Mesenteric fat pad (tissue), 1 donor: ENCODE data around the gene CELF5. TPM values are rescaled to one million over a fixed set of nuclear protein-coding genes. Genes with fewer than 3 reads are reported as not detected.

Experiments used
- DNase-seq: peaks from one replicate; pipeline ENCODE4 v3.0.0-alpha.2; 2020; ENCODE audit warnings: low spot score
- long read RNA-seq: library from polyadenylated mRNA; unstranded; transcript quantifications from one replicate; pipeline ENCODE4 v2.0.0, GENCODE V29; 2020
- total RNA-seq: library from RNA; stranded (reverse); fragmentation: NEBNext Ultra II Directional; extraction: Animal tissue kit (Norgen Biotek cat#: 25700); gene quantifications from one replicate; pipeline ENCODE4 v1.2.1, GENCODE V29; 2021
- donor health status: DM: yes; HTN: yes; CAD: no.

The CELF5 gene
- total RNA-seq = not detected
- long read RNA-seq = 0 reads

DNA sequence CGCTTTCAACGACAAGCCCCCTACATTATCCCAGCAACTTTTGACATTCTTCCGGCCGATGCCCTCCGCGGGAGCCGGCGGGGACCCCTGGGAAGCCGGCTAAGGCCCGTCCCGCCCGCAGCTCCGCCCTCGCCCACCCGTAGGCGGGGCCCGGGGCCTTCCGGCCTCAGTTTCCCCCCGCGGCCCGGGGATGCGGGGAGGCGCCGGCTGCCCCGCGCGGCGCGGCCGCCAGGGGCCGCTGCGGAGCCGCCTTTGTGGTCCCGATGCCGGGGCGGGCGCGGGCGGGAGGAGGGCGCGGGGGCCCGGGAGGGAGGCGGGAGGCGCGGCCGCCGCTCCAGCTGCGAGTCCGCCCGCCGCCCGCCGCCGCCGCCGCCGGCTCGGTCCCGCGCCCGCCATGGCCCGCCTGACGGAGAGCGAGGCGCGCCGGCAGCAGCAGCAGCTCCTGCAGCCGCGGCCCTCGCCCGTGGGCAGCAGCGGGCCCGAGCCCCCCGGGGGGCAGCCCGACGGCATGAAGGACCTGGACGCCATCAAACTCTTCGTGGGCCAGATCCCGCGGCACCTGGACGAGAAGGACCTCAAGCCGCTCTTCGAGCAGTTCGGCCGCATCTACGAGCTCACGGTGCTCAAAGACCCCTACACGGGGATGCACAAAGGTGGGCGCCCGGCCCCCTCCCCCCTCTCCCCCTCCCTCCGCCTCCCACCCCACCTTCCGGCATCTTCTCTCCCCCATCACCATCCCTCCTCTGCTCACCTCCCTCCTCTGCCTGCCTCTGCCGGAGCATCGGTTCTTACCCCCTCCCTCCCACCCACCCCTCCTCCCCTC is at the start of gene CELF5:
CELF5 (plus strand) TSS at position 316 of the 823 bp plus-strand sequence; CDS start at position 395, 79 bp downstream.
- DNase-seq = no peak

DNA sequence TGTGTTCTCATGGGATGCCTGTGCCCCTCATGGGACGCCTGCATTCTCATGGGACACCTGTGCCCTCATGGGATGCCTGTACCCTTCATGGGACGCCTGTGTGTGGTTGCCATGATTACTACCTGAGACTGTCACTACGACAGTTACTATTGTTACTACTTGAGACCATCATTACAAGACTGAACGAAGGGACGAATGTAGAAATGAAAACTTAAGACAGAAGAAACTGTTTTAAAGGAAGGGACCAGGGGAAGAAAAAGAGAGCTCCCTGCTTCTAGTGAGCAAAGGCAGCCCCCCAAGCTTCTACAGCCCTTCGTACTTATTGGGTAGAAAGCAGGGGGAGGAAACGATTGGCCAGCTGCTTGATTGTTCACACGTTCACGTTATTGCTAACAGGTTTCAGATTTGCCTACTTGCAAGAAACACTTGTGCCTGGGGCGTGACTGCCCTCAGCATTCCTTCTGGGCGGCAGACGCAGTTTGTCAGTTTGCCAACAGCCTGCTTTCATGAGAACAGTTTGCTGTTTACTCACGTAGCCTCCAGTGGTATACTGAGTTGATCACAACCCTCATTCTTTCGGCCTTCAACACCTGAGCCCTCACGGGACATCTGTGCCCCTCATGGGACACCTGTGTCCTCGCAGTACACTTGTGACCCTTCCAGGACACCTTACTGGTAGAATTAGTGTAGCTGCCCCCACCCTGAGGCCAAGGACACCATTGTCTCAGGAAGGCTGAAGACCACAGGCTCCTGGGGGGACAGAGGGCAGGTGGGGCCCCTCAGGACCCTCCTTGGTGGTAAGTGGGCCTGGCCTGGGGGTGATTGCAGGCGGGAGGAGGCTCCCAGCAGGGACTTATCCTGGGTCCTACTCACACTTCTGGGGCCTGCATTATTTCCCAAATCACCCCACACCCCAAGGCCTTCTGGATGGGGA is 48.4 kb upstream of the CELF5 start:
- DNase-seq = no peak

DNA sequence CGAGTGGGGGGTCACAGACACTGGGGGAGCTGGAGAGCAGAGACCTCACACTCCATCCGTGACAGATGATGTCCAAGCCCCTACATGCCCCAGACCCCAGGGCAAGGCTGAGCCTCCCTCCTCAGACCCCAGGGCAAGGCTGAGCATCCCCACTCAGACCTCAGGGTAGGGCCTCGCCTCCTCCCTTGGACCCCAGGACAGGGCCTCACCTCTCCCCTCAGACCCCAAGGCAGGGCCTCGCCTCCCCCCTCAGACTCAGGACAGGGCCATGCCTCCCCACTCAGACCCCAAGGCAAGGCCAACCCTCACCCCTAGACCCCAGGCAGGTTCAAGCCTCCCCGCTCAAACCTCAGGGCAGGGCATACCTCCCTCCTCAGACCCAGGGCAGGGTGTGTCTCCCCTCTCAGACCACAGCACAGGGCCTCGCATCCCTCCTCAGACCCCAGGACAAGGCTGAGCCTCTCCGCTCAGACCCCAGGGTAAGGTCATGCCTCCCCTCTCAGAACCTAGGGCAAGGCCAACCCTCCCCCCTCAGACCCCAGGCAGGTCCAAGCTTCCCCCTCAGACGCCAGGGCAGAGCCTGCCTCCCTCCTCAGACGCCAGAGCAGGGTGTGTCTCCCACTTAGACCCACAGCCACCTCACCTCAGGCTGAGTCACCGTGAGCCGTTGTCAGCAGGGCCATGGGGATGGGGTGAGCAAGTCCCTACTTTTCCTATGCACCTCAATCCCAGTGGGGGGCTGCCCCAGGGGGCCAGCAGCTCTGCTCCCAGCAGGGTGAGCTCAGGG is 47.6 kb upstream of the CELF5 start:
- no peak for DNase-seq

DNA sequence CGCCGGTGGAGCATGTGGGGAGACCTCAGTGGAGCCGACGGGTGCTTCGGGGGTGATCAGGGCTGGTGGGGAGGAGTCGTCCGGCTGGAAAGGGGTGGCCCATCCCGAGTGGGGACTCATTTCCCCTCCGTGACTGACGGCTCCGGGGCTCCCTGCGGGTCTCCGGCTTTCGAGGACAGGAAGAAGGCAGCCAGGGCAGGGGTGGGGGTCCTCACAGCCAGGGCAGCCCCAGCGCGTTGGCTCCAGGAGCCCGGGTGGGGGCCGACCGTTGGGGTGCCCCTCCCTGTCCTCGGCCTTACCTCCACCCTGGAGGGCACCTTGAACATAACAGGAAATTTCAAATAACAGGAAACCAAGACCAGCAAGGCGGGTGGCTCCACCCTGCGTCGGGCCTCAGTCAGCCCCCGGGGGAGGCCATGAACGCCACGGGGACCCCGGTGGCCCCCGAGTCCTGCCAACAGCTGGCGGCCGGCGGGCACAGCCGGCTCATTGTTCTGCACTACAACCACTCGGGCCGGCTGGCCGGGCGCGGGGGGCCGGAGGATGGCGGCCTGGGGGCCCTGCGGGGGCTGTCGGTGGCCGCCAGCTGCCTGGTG is 46.0 kb upstream of the CELF5 start, which contains the start of gene S1PR4:
S1PR4 (plus strand) TSS at position 393 of the 596 bp plus-strand sequence; CDS start at position 417, 24 bp downstream.
- no peak for DNase-seq

DNA sequence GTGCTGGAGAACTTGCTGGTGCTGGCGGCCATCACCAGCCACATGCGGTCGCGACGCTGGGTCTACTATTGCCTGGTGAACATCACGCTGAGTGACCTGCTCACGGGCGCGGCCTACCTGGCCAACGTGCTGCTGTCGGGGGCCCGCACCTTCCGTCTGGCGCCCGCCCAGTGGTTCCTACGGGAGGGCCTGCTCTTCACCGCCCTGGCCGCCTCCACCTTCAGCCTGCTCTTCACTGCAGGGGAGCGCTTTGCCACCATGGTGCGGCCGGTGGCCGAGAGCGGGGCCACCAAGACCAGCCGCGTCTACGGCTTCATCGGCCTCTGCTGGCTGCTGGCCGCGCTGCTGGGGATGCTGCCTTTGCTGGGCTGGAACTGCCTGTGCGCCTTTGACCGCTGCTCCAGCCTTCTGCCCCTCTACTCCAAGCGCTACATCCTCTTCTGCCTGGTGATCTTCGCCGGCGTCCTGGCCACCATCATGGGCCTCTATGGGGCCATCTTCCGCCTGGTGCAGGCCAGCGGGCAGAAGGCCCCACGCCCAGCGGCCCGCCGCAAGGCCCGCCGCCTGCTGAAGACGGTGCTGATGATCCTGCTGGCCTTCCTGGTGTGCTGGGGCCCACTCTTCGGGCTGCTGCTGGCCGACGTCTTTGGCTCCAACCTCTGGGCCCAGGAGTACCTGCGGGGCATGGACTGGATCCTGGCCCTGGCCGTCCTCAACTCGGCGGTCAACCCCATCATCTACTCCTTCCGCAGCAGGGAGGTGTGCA is 45.3 kb upstream of the CELF5 start:
- no peak for DNase-seq

DNA sequence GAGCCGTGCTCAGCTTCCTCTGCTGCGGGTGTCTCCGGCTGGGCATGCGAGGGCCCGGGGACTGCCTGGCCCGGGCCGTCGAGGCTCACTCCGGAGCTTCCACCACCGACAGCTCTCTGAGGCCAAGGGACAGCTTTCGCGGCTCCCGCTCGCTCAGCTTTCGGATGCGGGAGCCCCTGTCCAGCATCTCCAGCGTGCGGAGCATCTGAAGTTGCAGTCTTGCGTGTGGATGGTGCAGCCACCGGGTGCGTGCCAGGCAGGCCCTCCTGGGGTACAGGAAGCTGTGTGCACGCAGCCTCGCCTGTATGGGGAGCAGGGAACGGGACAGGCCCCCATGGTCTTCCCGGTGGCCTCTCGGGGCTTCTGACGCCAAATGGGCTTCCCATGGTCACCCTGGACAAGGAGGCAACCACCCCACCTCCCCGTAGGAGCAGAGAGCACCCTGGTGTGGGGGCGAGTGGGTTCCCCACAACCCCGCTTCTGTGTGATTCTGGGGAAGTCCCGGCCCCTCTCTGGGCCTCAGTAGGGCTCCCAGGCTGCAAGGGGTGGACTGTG is 44.6 kb upstream of the CELF5 start:
- DNase-seq = no peak

DNA sequence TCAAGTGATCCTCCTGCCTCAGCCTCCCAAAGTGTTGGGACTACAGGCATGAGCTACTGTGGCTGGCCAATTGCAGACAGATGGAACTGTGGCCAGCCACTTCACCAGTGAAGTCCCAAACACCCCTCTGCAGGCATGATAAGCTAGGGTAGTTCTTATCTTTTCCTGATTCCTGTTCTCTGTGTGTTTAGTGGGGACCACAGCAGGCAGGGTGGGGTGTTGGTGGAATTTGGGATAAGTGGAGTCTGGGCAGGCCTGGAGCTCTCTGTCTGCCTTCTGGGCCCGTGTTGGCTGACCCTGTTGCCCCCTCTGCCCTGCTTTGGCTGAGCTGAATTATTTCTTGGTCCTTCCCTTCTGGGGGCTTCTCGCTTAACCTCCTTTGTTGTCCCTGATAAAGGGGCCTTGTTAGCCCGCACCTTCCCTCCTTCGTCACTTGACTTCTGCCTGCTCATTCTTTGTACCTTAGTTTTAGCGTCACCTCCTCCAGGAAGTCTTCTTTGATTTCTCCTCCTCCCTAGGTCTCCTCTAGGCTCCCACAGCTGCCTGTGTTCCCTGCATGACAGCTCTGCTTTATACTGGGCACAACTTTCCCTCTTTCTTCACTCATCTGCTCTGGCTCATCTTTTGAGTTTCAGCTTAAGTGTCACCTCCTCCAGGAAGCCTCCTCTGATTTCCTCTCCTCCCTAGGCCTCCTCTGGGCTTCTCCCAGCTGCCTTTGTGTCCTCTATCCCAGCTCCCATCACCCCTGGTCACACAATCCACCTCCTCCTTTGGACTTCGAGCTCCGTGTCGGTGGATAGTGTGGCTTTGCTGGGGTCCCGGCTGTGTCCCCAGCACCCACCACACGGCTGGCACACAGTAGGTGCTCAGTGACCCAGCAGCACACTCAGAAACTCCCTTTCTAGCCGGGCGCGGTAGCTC is 40.5 kb upstream of the CELF5 start:
- DNase-seq = no peak

DNA sequence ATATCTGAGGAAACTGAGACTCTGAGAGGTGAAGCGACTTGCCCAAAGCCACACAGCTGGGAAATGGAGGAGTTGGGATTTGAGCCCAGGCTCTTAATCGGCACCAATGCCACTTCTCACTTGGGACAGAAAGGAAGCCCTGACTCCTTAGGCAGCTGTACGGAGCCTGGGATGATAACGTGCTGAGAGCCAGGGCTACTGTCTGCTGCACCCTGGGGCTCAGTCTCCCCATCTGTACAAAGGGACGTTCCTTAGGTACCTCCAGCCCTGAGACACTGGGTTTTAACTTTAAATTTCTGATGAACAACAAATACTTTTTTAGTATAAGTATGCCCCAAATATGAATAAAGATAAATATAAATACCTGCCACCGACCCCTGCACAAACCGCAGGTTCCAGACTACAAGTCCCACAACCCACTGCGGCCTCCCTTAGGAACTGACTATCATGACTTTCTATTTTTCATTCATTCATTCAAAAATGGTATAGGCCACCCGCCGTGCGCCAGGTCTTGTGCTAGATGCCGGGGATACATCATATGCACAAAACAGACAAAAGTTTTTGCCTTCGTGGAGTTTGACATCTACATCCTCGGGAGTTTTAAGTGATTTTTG is 39.5 kb upstream of the CELF5 start:
- DNase-seq = no peak

DNA sequence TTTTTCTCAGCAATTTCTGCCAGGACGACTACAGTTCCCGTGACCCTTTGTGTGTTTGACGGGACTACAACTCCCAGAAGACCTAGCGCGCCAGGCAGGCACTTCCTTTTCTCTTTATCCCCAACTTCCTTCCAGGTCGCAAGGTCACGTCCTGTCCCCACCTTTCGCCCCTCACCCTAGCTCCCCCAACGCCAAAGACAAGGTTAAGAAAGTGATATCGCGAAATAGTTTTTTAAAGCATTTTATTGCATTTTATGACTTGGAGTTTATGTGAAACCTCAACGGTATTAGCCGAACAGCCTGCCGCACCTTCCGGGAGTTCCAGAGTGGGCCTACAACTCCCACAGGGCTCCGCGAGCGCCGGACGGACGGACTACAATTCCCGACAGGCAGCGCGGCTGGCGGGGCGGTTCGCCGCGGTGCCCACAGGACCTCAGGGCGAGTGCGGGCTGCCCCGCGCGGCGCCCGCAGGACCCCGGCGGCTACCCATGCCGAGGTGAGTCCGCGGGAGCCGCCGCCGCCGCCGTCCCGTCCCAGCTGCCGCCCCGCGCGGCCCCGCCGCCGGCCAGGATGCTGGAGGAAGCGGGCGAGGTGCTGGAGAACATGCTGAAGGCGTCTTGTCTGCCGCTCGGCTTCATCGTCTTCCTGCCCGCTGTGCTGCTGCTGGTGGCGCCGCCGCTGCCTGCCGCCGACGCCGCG is 38.9 kb upstream of the CELF5 start, which contains the start of gene NCLN:
NCLN (plus strand) TSS at position 470 of the 699 bp plus-strand sequence; CDS start at position 571, 101 bp downstream.
- DNase-seq = peak; percentile 99

DNA sequence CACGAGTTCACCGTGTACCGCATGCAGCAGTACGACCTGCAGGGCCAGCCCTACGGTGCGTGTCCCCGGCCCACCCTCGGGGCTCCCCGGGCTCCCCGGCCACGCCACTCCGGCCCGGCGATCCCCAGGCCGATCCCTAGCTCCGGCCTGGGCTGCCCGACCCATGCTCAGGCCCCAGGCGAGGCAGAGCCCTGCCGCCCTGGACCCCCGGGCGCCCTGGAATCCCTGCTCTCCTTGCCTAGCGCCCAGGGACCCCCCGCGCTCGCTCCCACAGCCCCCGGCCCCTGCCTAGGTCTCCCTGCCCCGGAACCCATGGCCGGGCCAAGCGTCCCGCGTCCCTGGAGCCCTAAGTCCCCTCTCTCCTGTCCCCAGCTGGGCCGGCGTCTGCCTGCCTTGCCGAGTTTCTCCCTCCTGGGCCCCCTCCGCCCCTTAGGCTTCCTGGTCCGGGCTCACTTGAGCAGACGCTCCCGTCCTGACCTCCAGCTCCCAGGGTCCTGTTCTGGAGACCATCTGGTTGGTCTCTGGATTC is 38.2 kb upstream of the CELF5 start:
- no peak for DNase-seq

DNA sequence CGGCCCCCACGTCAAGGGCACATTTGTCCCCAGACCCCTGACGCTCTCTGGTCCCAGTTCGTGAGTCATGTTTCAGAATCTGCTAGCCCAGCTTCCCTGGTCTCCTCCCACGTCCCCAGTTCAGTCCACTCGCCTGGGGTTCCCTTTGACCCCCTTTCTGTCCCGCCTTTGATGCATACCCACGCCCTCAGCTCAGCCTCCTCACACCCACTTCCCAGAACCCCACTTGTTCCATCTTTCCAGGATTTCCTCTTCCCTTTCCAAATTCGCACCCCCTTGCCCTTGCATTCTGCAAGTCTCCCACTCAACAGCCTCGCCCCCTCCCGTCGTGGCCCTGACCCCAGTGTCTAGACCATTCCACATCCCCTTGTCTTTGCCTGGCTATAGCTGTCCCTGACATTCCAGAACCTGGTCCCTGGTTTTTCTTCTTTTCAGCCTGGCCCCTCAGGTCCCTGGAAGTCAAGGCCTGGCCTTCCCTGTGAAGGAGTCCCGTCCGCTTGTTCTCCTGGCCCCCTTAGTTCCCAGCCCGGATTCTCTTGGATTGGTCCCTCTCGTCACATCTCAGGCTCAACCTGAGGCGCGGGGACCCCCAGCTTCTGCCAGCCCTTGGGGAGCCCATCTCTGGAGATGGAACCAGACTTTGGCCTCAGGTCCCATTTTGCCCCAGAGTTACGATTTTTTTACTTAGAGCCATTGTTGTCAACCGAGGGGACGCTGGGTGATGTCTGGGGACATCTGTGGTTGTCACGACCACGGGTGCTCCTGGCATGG is 37.4 kb upstream of the CELF5 start:
- DNase-seq = no peak

DNA sequence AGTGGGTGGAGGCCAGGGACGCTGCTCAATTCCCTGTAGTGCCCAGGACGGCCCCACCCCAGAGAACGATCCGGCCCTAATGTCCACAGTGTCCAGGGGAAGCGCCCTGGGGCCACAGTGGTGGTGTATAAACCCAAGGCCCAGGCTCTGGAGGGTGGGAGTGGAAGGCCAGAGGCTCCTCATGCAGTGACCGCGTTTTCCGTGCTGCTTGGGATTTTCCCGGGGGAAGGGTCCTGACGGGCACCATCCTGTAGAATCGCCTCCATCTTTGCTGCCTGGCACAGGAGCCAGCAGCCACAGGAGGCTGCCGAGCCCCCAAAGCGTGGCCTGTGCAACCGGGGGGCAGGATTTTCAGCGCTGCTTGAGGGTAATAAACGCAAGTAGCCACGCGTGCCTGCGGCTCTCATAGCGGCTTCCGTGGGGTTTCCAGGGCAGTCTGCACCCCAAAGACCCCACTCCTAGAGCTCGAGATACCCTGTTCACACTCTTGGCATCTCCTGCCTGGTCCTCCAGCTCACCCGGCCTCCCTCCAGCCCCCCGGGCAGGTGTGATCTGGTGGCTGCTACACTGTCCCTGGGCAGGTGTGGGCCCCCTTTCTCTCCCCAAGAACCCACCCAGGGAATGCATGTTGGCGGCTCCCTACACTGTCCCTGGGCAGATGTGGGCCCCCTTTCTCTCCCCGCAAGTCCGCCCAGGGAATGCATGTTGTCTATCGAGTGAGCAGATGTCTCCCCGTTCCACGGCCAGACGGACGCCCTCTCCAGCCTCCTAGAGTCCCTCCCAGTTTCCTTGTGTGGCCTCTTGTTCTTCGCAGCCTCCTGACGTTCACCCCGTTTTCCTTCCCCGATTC is 36.6 kb upstream of the CELF5 start:
- no peak for DNase-seq

DNA sequence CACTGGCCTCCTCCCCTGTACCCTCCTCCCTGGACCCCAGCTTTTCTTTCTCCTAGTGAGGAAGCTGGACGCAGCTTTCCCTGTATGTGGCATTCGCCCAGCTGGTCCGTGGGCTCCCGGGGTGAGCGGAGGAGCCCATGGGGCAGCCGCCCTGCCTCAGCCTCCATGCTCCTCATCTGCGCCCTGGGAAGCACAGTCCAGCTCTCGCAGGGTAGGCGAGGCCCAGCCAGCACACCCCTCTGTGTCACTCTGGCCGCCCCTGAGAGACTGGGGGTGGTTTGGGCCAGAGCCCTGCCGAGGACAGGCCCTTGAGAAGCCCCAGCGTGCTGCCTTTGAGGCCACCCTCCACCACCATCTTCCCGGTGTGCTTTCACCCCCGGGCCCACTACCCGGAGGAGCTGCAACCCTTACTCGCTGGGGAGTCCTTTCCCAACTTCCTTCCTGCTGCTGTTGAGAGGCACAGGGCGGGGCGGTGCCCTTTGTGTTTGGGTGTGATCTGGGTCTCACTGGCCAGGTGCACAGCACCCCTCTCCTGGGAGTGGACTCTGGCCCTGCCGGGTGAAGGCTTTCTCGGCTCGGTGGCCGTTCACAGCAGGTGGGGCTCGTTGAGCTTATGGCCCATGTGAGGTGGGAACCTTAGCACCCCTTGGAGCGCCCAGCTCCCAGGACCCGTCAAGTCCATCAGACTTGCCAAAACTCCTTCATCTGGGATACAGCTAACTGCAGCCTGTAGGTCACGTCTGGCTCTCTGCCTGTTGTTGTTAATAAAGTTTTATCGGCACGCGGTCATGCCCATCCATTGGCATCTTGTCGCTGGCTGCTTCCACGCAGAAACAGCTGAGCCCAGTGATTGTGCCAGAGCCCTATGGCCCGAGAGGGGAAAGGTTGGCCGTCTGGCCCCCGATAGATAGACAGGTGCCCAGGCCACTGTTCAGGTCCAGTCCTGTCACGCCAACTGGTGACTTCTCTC is 35.5 kb upstream of the CELF5 start:
- DNase-seq = no peak
